GM12891 (cell line): ENCODE results near the gene ARHGEF19.
"Not testable (repeated sequence)": the region's sequence is repeated elsewhere in the genome, so short reads cannot be mapped to it uniquely, and the experiment has no call there.

Experiments
- DNase-seq: peaks from one replicate; pipeline ENCODE4 v3.0.0; 2011; ENCODE audit warnings: low spot score; ENCODE audit not compliant: insufficient read length
- FAIRE-seq: peaks from 2 replicates; lab custom pipeline; 2011; peaks lifted over from hg19 to GRCh38; lab: Jason Lieb, UNC
- PAX5 ChIP-seq: IDR thresholded peaks from 2 replicates; pipeline ENCODE4 v1.6.1; 2011; ENCODE audit warnings: low read length, moderate library complexity, mild to moderate bottlenecking; ENCODE audit not compliant: insufficient read depth, severe bottlenecking
- POLR2A ChIP-seq: IDR thresholded peaks from 2 replicates; pipeline ENCODE4 v1.6.1; 2011; ENCODE audit warnings: low read depth, low read length, control low read depth
- POLR2AphosphoS5 ChIP-seq: IDR thresholded peaks from 2 replicates; pipeline ENCODE4 v1.6.1; 2011; ENCODE audit warnings: low read depth, low read length, control low read depth
- POU2F2 ChIP-seq: IDR thresholded peaks from 2 replicates; pipeline ENCODE4 v1.6.1; 2011; ENCODE audit warnings: low read depth, mild to moderate bottlenecking, control low read depth, low read length, moderate library complexity
- SPI1 ChIP-seq: IDR thresholded peaks from 2 replicates; pipeline ENCODE4 v1.6.1; 2011; ENCODE audit warnings: low read depth, low read length, control low read depth
- TAF1 ChIP-seq: IDR thresholded peaks from 2 replicates; pipeline ENCODE4 v1.6.1; 2011; ENCODE audit warnings: low read depth, low read length, control low read depth

The ARHGEF19 gene

GRCh38 chr1:16226129-16226489 lies 13.7 kb upstream of the ARHGEF19 start:
- FAIRE-seq, result no peak
- TF ChIP-seq PAX5, result no peak
- no peak for TF ChIP-seq SPI1
- TF ChIP-seq POLR2AphosphoS5, result no peak
- no peak for TF ChIP-seq TAF1
- no peak for TF ChIP-seq POU2F2
- TF ChIP-seq POLR2A, result no peak
- DNase-seq, result no peak

DNA sequence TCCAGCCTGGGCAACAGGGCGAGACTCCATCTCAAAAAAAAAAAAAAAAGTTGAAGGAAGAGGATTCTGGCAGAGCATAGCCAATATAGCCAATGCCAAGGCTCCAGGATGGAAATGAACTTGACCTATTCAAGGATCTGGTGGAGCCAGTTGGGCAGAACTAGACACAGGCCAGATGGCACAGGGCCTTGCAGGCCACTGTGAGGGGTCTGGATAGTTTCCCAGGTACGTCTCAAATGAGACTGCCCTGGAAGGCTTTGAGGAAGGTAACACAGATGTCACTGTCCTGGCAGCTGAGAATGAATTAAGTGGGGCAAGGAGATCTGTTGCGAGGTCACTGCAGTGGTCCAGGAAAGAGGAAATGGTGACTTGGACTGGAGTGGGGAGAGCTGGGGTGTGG lies 12.0 kb upstream of the ARHGEF19 start:
- FAIRE-seq (no peak), DNase-seq (no peak)
- no peak for TF ChIP-seq POU2F2
- TF ChIP-seq PAX5, result no peak
- no peak for TF ChIP-seq TAF1
- no peak for TF ChIP-seq SPI1
- TF ChIP-seq POLR2A, result no peak
- no peak for TF ChIP-seq POLR2AphosphoS5

DNA sequence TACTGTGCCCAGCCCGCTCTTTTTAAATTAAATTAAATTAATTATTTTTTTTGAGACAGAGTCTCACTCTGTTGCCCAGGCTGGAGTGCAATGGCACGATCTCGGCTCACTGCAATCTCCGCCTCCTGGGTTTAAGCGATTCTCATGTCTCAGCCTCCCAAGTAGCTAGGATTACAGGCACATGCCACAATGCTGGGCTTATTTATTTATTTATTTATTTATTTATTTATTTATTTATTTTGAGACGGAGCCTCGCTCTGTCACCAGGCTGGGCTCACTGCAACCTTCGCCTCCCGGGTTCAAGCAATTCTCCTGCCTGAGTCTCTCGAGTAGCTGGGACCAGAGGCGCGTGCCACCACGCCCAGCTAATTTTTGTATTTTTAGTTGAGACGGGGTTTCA lies 10.3 kb upstream of the ARHGEF19 start:
- FAIRE-seq, DNase-seq: not testable (repeated sequence)

DNA sequence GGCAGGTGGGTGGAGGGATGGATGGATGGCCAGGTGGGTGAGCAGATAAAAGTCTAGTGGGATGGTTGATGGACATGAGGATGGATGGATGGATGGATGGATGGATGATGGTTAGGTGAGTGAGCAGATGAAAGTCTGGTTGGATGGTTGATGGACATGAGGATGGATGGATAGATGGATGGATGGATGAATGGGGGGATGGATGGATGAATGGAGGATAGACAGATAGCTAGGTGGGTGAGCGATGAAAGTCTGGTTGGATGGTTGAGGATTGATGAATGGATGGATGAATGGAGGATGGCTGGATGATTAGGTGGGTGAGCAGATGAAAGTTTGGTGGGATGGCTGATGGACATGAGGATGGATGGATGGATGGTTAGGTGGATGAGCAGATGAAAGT lies 9.0 kb upstream of the ARHGEF19 start:
- peak; percentile 26 for FAIRE-seq
- TF ChIP-seq POU2F2 (no peak), PAX5 (no peak), POLR2AphosphoS5 (no peak), POLR2A (no peak), SPI1 (no peak), TAF1 (no peak)
- DNase-seq, result no peak

- DNase-seq (no peak), FAIRE-seq (no peak)
- TF ChIP-seq TAF1, result no peak
- no peak for TF ChIP-seq PAX5
- TF ChIP-seq POLR2AphosphoS5, result no peak
- TF ChIP-seq POU2F2, result no peak
These were observed 7.6 kb upstream of the ARHGEF19 start for GRCh38 chr1:16219968-16220500.

- no peak for DNase-seq
- no peak for TF ChIP-seq POLR2AphosphoS5
- TF ChIP-seq SPI1, result no peak
- TF ChIP-seq PAX5, result no peak
- TF ChIP-seq TAF1, result no peak
- TF ChIP-seq POU2F2, result no peak
- no peak for TF ChIP-seq POLR2A
- no peak for FAIRE-seq
These were observed 6.2 kb upstream of the ARHGEF19 start for GRCh38 chr1:16218674-16219071.

DNA sequence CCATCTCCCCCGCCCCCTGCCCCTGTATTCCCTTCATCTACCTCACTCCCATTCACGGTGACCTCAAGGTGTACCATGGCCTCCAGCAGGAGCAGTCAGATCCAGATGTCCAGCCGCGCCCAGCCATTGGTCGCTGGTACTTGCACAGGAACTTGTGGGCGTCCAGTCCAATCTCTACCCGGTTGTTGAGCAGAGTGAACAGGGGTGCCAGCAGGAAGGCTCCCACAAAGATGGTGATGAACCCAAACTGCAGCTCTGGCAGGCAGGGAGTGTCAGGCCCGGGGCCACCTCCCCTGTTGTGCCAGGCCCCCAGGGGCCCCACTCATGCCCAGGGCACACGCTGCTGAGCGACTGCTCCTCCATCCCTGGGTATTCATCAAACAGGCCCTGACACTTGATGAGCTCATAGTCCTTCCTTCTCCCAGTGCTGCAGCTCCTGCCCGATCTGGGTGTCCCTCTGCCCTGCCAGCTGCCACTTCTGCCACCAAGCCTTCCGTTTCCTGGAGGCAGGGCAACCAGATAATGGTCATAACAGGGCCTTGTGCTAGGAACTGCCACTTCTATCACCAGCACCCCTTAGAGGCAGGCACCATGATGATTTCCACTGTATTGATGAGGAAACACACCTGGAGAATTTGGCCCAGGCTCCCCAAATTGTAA lies 5.7 kb upstream of the ARHGEF19 start:
- TF ChIP-seq POLR2A, result no peak
- TF ChIP-seq SPI1, result no peak
- no peak for TF ChIP-seq POU2F2
- no peak for TF ChIP-seq TAF1
- no peak for TF ChIP-seq PAX5
- no peak for TF ChIP-seq POLR2AphosphoS5
- FAIRE-seq, result no peak

DNA sequence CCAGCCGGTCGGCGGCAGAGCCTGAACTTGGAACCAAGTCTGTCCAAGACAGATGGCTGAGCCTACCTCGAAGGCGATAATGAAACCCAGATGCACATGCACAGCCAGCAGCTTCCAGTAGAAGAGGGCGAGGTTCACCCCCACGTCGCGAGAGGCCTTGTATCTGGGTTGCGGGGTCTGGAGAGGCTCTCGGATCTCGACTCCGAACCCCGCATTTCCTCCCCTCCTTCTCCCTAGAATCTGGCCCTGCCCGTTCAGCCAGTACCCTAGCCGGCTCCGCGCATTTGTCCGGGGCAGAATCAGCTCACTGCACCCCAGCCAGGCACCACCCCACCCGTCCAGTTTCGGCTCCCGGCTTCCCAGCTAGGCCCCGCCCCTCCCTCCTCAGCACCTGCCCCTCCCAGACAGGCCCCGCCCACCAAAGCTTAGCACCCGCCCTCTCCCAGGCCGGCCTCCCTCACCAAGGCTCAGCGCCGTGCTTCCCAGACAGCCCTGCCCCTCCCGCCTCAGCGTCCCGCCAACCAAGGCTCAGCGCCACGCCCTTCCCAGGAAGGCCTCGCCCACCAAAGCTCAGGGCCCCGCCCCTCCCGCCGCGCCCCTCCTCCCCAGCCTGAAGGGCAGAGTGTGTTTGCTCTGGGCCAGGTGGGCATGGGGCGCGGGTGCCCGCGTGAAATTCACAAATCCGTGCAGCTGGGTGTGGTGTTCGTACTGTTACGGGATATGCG lies 4.8 kb upstream of the ARHGEF19 start:
- FAIRE-seq (peak; percentile 86), DNase-seq (peak; percentile 96)
- TF ChIP-seq POLR2AphosphoS5 (no peak), PAX5 (no peak), POLR2A (no peak), SPI1 (no peak), TAF1 (no peak), POU2F2 (no peak)

More for the DNA sequence above, 5.7 kb upstream of the ARHGEF19 start:
- DNase-seq, result no peak

GRCh38 chr1:16215882-16216753 lies 3.7 kb upstream of the ARHGEF19 start:
- FAIRE-seq (peak; percentile 62), DNase-seq (peak; percentile 49)
- no peak for TF ChIP-seq POLR2AphosphoS5
- TF ChIP-seq POLR2A, result no peak
- no peak for TF ChIP-seq TAF1
- TF ChIP-seq SPI1, result no peak
- no peak for TF ChIP-seq POU2F2
- no peak for TF ChIP-seq PAX5

GRCh38 chr1:16215240-16215639 lies 2.8 kb upstream of the ARHGEF19 start:
- not testable (repeated sequence) for FAIRE-seq, DNase-seq

GRCh38 chr1:16213544-16213943 lies 1.1 kb upstream of the ARHGEF19 start:
- DNase-seq, FAIRE-seq: not testable (repeated sequence)
